SH-SY5Y (cell line): ENCODE data around the gene CXCL14.

Experiments
- GATA2 ChIP-seq: IDR thresholded peaks from 2 replicates; pipeline ENCODE4 v1.6.1; 2011; ENCODE audit warnings: mild to moderate bottlenecking, low read depth, low read length
- GATA3 ChIP-seq: IDR thresholded peaks from 2 replicates; pipeline ENCODE4 v1.6.1; 2011; ENCODE audit warnings: low read depth, mild to moderate bottlenecking, low read length, moderate library complexity

Gene CXCL14

DNA sequence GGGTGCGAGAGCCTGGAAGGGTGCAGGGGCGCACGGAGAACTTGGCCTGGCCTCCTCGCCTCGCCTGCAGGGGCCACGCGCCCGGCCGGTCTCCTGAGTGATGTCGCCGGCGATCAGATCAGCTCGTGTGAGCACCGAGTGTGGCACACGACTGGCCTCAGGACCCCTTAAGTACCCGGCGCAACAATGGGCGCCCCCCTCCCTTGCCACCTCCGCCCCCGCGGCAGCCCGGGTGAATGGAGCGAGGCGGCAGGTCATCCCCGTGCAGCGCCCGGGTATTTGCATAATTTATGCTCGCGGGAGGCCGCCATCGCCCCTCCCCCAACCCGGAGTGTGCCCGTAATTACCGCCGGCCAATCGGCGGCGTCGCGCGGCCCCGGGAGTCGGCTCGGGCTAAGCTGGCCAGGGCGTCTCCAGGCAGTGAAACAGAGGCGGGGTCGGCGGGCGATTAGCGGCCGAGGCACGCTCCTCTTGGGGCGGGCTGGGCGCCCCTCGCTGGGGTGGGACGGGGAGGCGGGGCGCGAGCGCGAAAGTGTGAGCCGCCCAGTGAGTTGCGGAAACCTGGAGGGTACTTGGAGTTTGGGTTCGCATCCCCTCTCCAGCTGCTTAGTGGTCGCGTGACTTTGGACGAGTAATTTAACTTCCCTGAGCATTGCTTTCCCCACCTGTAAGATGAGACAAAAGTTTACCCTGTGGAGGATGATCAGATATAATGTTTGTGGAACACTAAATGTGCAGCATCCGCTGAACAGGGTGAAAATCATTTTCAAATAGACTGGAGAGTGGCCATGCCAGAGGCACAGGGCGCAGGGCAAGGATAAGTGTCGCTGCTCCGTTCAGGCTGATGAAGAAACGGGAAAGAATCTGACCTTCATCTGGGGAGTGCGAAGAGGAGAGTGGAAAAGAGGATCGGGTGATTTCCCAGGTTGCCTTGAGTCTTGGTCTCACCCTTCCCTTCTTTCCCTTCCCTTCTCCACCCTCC lies 42.7 kb downstream of the CXCL14 start, which contains the start of gene NEUROG1:
Gene NEUROG1, minus strand, starts transcription at position 145 of the 982 bp plus-strand sequence. CDS start 274 bp downstream, outside the sequence.
- TF ChIP-seq GATA2 (no peak), GATA3 (no peak)

DNA sequence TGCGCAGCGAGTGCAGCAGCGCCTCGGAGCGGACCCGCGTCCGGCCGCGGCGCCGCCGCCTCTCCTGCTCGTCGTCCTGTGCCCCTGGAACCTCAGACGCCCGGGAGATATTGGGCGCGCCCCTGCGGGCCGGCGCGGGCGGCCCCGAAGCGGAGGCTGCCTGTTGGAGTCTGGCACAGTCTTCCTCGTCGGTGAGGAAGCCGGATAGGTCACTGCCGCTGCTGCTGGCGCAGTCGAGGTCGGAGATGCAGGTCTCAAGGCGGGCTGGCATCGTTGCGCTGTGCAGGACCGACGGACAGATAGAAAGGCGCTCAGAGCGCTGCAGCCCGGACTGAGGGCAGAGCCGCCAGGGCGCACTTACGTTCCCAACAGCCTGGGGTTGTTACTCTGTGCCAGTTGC lies 43.4 kb downstream of the CXCL14 start:
- TF ChIP-seq GATA3 (no peak), GATA2 (no peak)

DNA sequence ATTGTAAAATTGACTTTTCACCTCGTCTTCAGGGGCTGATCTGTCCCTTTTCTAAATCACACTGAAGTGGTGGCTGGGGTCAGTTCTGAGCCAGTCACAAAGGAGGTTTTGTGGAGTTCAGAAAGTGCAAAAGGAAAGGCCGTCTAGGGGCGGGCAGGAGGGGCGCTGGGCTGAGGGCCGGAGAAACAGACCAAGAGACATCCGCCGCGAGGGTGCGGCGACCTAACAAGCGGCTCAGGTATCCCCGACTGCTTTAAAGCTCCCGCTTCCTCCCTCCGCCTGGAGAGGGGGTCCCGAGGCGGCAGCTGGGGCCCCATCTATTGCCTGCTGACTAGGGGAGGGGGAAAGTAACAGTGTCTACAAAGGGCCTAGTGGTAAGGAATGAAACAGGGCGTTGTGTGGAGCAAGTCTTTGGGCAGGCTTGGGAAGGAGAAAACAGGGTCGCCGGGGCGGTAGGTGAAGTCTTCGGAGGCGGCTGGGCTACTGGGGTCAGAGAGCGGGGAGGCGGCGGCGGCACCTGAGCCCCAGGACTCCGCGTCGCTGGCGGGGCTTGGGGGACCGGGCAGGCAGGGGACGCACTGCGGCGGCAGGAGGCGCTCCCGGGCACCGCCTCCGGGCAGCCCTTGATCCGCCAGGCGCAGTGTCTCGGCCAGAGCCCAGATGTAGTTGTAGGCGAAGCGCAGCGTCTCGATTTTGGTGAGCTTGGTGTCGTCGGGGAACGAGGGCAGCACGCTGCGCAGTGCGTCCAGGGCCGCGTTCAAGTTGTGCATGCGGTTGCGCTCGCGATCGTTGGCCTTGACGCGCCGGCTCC lies 44.0 kb downstream of the CXCL14 start:
- TF ChIP-seq GATA3 (no peak), GATA2 (no peak)

DNA sequence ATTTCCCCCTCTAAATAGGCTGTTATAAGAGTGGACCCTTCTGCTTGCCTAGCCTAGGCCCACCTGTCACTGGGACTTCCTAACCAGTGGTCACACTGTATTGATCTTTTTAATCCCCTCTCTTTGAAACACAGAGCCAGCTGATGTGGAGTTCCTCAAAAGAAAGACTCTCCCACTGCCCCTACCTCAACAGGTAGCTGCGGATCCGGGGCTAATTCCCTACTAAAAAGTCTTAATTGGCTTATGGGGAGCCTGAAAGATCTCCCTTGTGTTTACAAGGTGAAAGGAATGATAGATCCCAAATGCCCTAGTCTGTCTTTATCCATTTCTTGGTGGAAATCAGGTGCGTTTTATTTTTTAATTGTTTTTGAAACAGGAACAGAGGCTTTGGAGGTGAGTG lies 45.0 kb downstream of the CXCL14 start:
- TF ChIP-seq GATA2 (no peak), GATA3 (no peak)

DNA sequence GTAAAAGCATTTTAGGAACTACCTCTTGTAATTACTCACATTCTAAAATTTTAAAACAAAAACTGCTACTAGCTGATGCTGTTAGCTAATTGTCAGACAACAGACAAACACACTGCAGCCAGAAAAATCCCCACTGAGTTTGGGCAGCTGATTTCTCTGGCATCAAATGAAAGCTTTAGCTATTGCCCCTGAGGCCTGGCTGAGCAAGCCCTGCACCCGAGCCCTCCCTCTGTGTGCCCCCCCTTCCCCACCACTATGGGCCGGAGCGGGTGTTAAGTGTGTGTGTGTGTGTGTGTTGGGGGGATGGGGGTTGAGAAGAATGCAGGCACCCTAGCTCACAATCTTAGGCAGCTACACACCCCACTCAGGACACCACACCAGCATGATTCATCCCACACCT lies 45.5 kb downstream of the CXCL14 start:
- TF ChIP-seq GATA2 (no peak), GATA3 (no peak)

DNA sequence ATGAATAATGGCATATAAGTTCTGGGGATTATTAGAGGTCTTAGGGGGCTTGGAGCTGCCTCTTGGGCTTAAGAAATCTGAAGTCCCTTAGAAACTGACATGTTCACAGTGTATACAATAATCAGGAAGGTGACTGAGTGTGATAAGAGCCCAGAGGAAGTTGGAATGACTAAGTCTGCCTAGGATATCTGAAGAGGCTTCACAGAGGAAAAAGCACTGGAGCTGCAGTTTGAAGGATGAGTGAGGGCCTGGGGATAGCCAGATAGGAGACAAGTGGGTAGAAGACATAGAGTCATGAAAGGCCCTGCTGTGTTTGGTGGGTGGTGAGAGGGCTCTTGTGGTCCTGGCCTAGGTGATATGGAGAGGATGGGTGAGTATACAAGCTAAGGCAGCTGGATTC lies 51.9 kb downstream of the CXCL14 start:
- TF ChIP-seq GATA3 (no peak), GATA2 (no peak)

DNA sequence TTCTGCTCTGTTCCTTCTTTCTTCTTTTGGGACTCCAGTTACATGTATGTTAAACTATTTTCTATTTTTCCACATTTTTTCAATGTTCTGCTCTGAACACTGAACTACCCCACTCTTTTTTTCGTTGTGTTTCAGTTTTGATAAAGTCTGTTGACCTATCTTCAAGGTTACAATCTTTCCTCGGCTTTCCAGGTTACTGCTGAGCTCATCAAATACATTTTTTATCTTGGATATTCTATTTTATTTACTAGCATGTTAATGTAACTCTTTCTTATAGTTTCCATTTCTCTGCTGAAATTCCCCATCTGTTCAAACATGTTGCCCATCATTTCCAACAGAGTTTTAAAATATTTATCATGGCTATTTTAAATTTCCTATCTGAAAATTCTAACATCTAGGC lies 56.8 kb downstream of the CXCL14 start:
- TF ChIP-seq GATA2 = no peak
- no peak for TF ChIP-seq GATA3
